Measurements from ENCODE around the gene TRMU. TPM values are rescaled to one million over a fixed set of nuclear protein-coding genes. Genes with fewer than 3 reads are reported as not detected.

The TRMU gene
- total and polyA plus RNA-seq, 4 donors: 14.3 to 34.4 (median 18.6) TPM

GRCh38 chr22:46339956-46340355, 4.4 kb downstream of the TRMU start:
- Histone ChIP-seq H3K4me3 (ENCODE audit: low read depth in 1 of 3, low read length in 3 of 3) (no peak overlapping the region), H3K36me3 (ENCODE audit: control insufficient read depth in 4 of 4, insufficient read depth in 3 of 4, low read depth in 1 of 4, low read length in 3 of 4) (peaks cover 4 to 53% (median 35%) of the 10 kb centered on the region in 4 donors)
- DNase-seq (ENCODE audit: low spot score): no peak

GRCh38 chr22:46340676-46341075, 5.2 kb downstream of the TRMU start:
- Histone ChIP-seq H3K4me3 (ENCODE audit: low read depth in 1 of 3, low read length in 3 of 3) (no peak overlapping the region), H3K27ac (ENCODE audit: low read depth in 1 of 2, low read length in 2 of 2) (no peak overlapping the region), H3K36me3 (ENCODE audit: control insufficient read depth in 4 of 4, insufficient read depth in 3 of 4, low read depth in 1 of 4, low read length in 3 of 4) (peaks cover 4 to 57% (median 39%) of the 10 kb centered on the region in 4 donors), H3K4me1 (ENCODE audit: control insufficient read depth in 4 of 4, insufficient read depth in 4 of 4, low read length in 3 of 4) (peaks cover 0 to 20% (median 10%) of the 10 kb centered on the region in 4 donors), H3K27me3 (ENCODE audit: control insufficient read depth in 4 of 4, insufficient read depth in 4 of 4, low read length in 3 of 4) (no peaks in the 10 kb centered on the region), H3K9me3 (ENCODE audit: control insufficient read depth in 4 of 4, low read length in 3 of 4) (no peaks in the 10 kb centered on the region), H3K9ac (ENCODE audit: low read depth in 1 of 2, low read length in 2 of 2) (no peak overlapping the region)
- DNase-seq (ENCODE audit: low spot score): no peak
- no peak for TF ChIP-seq REST (IDR thresholded peaks at IDR 0.05)
- no peak for TF ChIP-seq TAF1 (conservative IDR thresholded peaks at IDR 0.05)
- TF ChIP-seq ATF3 (IDR thresholded peaks at IDR 0.05): no peak
- TF ChIP-seq JUND (IDR thresholded peaks at IDR 0.05): no peak
- no peak for TF ChIP-seq FOXA1 (IDR thresholded peaks at IDR 0.05)
- TF ChIP-seq HNF4G (IDR thresholded peaks at IDR 0.05): no peak
- no peak for TF ChIP-seq EGR1 (IDR thresholded peaks at IDR 0.05; ENCODE audit: low read depth in 2 of 2)
- TF ChIP-seq CTCF (IDR thresholded peaks at IDR 0.05; ENCODE audit: low read depth, low read length, missing input control): no peak
- TF ChIP-seq YY1 (IDR thresholded peaks at IDR 0.05): no peak
- TF ChIP-seq MAX (IDR thresholded peaks at IDR 0.05): no peak
- TF ChIP-seq GABPA (IDR thresholded peaks at IDR 0.05 in 1 of 2, conservative IDR thresholded peaks at IDR 0.05 in 1 of 2): no peak
- 82% methylated on average over 13 of the region's 13 CpGs for WGBS

More at GRCh38 chr22:46339956-46340355, 4.4 kb downstream of the TRMU start:
- WGBS: 63% methylated on average over 5 of the region's 5 CpGs
- peaks cover 0 to 20% (median 10%) of the 10 kb centered on the region in 4 donors for H3K4me1 ChIP-seq (ENCODE audit: control insufficient read depth in 4 of 4, insufficient read depth in 4 of 4, low read length in 3 of 4)
- no peaks in the 10 kb centered on the region for H3K27me3 ChIP-seq (ENCODE audit: control insufficient read depth in 4 of 4, insufficient read depth in 4 of 4, low read length in 3 of 4)
- no peak overlapping the region for H3K9ac ChIP-seq (ENCODE audit: low read depth in 1 of 2, low read length in 2 of 2)
- H3K27ac ChIP-seq (ENCODE audit: low read depth in 1 of 2, low read length in 2 of 2): no peak overlapping the region
- H3K9me3 ChIP-seq (ENCODE audit: control insufficient read depth in 4 of 4, low read length in 3 of 4): no peaks in the 10 kb centered on the region
- TF ChIP-seq REST (IDR thresholded peaks at IDR 0.05): no peak
- TF ChIP-seq JUND (IDR thresholded peaks at IDR 0.05): no peak
- no peak for TF ChIP-seq HNF4A (conservative IDR thresholded peaks at IDR 0.05)
- TF ChIP-seq RXRA (IDR thresholded peaks at IDR 0.05): no peak
- TF ChIP-seq TAF1 (conservative IDR thresholded peaks at IDR 0.05): no peak
- no peak for TF ChIP-seq MAX (IDR thresholded peaks at IDR 0.05)
- TF ChIP-seq GABPA (IDR thresholded peaks at IDR 0.05 in 1 of 2, conservative IDR thresholded peaks at IDR 0.05 in 1 of 2): no peak
- no peak for TF ChIP-seq EGR1 (IDR thresholded peaks at IDR 0.05; ENCODE audit: low read depth in 2 of 2)
- TF ChIP-seq YY1 (IDR thresholded peaks at IDR 0.05): no peak

Data from liver (tissue), 9 donors.